HG03039 (cell line): Measurements from ENCODE around the gene SAG.
"Not testable (repeated sequence)": the region's sequence is repeated elsewhere in the genome, so short reads cannot be mapped to it uniquely, and the experiment has no call there.

Source experiments
- ATAC-seq: cut with Tn5 transposase; IDR thresholded peaks from one replicate; pipeline ENCODE4 v1.9.1; 2021; ENCODE audit warnings: mild to moderate bottlenecking, moderate library complexity; ENCODE audit not compliant: unreplicated experiment

The SAG gene

GRCh38 chr2:233328922-233329321 lies 21.3 kb downstream of the SAG start:
- no peak for ATAC-seq

- ATAC-seq: no peak
These were observed 22.0 kb downstream of the SAG start for GRCh38 chr2:233329489-233330135.

- ATAC-seq: peak; percentile 69
These were observed 23.9 kb downstream of the SAG start for GRCh38 chr2:233331536-233331935.

- no peak for ATAC-seq
These were observed 24.5 kb downstream of the SAG start for GRCh38 chr2:233332125-233332524.

- ATAC-seq: no peak
These were observed 27.3 kb downstream of the SAG start for GRCh38 chr2:233334915-233335314.

- ATAC-seq: not testable (repeated sequence)
These were observed 28.5 kb downstream of the SAG start for GRCh38 chr2:233336091-233336490.

GRCh38 chr2:233336541-233336940 lies 28.9 kb downstream of the SAG start:
- ATAC-seq: no peak

- no peak for ATAC-seq
These were observed 30.4 kb downstream of the SAG start for GRCh38 chr2:233338046-233338445.

GRCh38 chr2:233338812-233339368 lies 31.3 kb downstream of the SAG start:
- ATAC-seq: no peak

- ATAC-seq: no peak
These were observed 31.8 kb downstream of the SAG start for GRCh38 chr2:233339427-233339826.

GRCh38 chr2:233341296-233341695 lies 33.7 kb downstream of the SAG start:
- no peak for ATAC-seq

- no peak for ATAC-seq
These were observed 34.7 kb downstream of the SAG start for GRCh38 chr2:233342301-233342700.

GRCh38 chr2:233343171-233343705 lies 35.6 kb downstream of the SAG start:
- ATAC-seq: no peak

- ATAC-seq: no peak
These were observed 38.8 kb downstream of the SAG start for GRCh38 chr2:233346376-233346775.

GRCh38 chr2:233346930-233347329 lies 39.3 kb downstream of the SAG start:
- ATAC-seq: no peak

GRCh38 chr2:233349005-233349998 lies 41.7 kb downstream of the SAG start:
- ATAC-seq: no peak

GRCh38 chr2:233350708-233351107 lies 43.1 kb downstream of the SAG start:
- no peak for ATAC-seq

- no peak for ATAC-seq
These were observed 43.8 kb downstream of the SAG start for GRCh38 chr2:233351423-233351822.

GRCh38 chr2:233352141-233352842 lies 44.7 kb downstream of the SAG start:
- ATAC-seq: no peak

GRCh38 chr2:233353101-233353768 lies 45.6 kb downstream of the SAG start:
- peak; percentile 8 for ATAC-seq
